ENCODE data around the gene LCP2. TPM values are rescaled to one million over a fixed set of nuclear protein-coding genes. Genes with fewer than 3 reads are reported as not detected.
A peak's percentile ranks its signal among the peaks of the same experiment; 100 is the strongest.

Gene LCP2
- total RNA-seq, 1 donor from 2014 or later = 83.1 TPM

GRCh38 chr5:170267431-170268152 is 30.0 kb downstream of the LCP2 start:
- Histone ChIP-seq H3K27me3 (no peaks in the 10 kb centered on the region), H3K27ac (peak overlapping the region; percentile 58), H3K4me3 (peak overlapping the region; percentile 9), H3K36me3 (peaks cover 42% of the 10 kb centered on the region), H3K9me3 (no peaks in the 10 kb centered on the region), H3K4me1 (peaks cover 27% of the 10 kb centered on the region)
- intact Hi-C loops (cut with DNase I) = loop anchor here (10.0 kb wide), 1 partner anchor 77 kb away; no protein-coding TSS in a partner anchor
- peak; percentile 86 for TF ChIP-seq CTCF (IDR thresholded peaks at IDR 0.05)
- peak; percentile 80 for ATAC-seq
- peak; percentile 80 for DNase-seq

DNA sequence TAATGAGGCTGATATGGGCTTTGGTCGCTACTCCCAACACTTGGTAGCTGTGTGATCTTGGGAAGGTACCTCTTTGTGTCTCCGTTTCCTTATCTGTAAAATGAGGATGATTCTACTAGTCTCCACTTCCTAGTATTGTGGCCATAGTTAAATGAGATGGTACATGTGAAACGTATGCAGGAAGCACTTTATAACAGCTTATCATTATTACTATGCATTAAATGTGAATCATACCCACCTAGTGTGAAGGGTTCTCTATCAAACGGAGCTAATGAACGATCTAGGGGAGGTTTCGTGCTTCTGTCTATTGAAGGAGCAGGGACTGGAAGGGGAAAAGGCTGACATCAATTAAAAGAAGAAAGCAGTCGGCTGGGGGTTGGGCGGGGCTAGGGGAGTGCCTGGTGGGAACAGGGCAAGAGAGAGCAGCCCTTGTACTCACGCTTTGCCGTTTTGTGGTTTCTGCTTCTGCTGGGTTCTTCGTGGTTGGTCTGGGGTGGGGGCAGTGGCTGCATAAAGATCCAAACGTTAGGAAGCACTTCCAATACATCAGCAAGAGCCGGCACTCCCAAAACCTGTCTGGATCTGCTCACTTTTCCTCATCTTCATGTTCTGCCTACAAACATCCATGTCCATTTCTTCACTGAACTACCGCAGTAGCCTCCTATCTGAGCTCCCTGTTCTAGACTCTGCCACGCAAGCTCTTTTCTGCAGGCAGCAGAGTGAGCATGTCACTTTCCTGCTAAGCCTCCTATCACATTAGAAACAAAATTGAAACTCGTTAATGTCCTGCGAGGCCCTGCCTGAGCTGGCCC is 30.8 kb downstream of the LCP2 start:
- TF ChIP-seq CTCF (IDR thresholded peaks at IDR 0.05) = no peak
- no peak for DNase-seq
- intact Hi-C loops (cut with DNase I) = loop anchor here (10.0 kb wide), 1 partner anchor 78 kb away; no protein-coding TSS in a partner anchor
- no peak overlapping the region for H3K4me3 ChIP-seq
- H3K9me3 ChIP-seq = no peaks in the 10 kb centered on the region
- peaks cover 30% of the 10 kb centered on the region for H3K4me1 ChIP-seq
- H3K27me3 ChIP-seq = no peaks in the 10 kb centered on the region
- peaks cover 50% of the 10 kb centered on the region for H3K36me3 ChIP-seq
- peak overlapping the region; percentile 58 for H3K27ac ChIP-seq
- ATAC-seq = no peak

DNA sequence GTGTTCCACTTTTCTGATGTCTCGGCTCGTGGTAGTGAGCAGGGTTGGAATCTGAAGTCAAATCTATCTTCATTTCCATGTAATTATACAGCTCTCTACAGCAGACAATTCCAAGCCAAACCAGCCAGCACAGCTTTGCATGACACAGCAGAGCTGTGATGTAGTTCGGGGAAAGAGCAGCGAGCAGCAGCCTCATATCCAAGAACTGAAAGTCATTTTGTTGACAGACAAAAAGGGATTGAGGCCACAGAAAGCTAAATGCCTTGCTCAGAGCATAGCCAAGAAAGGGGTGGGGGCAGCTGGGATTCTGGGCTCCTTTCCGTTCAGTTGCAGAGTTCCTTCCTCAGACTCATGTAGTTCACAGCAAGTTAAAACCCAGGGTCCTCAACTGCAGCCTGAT is 32.1 kb downstream of the LCP2 start:
- Histone ChIP-seq H3K27ac (no peak overlapping the region), H3K9me3 (no peaks in the 10 kb centered on the region)
- intact Hi-C loops (cut with DNase I) = loop anchor here (10.0 kb wide), 1 partner anchor 79 kb away; no protein-coding TSS in a partner anchor

GRCh38 chr5:170263906-170264305 is 33.7 kb downstream of the LCP2 start:
- H3K36me3 ChIP-seq = peaks cover 64% of the 10 kb centered on the region
- TF ChIP-seq CTCF (IDR thresholded peaks at IDR 0.05) = no peak
- intact Hi-C loops (cut with DNase I) = loop anchor here (10.0 kb wide), 1 partner anchor 81 kb away; no protein-coding TSS in a partner anchor
- H3K27me3 ChIP-seq = no peaks in the 10 kb centered on the region
- H3K4me3 ChIP-seq = no peak overlapping the region
- H3K27ac ChIP-seq = no peak overlapping the region
- H3K9me3 ChIP-seq = no peaks in the 10 kb centered on the region
- no peak for ATAC-seq
- H3K4me1 ChIP-seq = peaks cover 24% of the 10 kb centered on the region
- DNase-seq = no peak

More for the DNA sequence above, 32.1 kb downstream of the LCP2 start:
- Histone ChIP-seq H3K27me3 (no peaks in the 10 kb centered on the region), H3K4me1 (peaks cover 30% of the 10 kb centered on the region), H3K4me3 (no peak overlapping the region), H3K36me3 (peaks cover 50% of the 10 kb centered on the region)
- ATAC-seq (peak; percentile 14), DNase-seq (no peak)
- no peak for TF ChIP-seq CTCF (IDR thresholded peaks at IDR 0.05)

DNA sequence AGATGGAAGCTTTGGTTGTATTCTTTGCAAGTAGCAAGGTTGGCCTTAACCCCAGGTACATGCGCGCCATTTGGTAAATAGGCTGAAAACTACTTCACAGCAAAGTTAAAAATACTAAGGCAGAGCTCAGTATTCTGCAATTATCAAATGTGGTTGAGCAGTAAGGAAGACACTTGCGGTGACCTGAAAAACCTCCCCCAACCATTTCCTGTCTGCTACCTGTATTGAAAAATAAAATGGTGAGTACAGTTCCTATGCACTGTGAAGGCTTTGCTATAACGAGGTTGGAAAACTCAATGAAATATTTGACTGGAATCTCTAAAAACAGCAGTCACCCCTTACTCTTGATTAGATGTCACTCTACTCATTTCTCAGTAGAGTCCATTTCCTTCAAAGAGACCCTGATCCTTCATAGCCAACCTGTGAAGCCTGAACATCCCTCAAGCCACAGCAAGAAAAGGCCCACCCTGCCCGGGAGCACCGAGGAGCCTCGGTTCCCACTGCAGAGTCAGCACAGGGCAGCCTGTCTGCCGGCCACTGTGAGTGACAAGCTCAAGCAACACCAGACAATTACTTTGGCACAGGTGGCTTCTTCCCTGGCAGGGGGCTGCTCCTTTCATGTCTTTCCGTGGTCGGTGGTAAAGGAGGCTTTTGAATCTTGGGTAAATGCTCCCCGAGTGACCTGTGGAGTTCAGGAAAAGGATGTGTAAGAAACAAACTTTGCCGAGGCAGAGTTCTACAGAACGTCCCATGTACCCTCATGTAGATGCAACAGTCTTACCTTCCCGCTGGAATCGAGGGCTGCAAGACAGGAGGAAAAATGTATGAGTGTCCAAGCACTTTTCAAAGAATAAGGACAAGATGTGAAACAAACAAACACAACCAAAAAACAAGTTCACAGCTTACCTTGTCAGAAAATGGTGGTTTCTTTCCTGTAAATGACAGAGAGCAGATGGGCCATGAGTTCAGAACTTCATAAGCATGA is 35.2 kb downstream of the LCP2 start:
- no peak for TF ChIP-seq CTCF (IDR thresholded peaks at IDR 0.05)
- H3K27ac ChIP-seq = no peak overlapping the region
- peaks cover 78% of the 10 kb centered on the region for H3K36me3 ChIP-seq
- intact Hi-C loops (cut with DNase I) = loop anchor here (10.0 kb wide), 1 partner anchor 82 kb away; no protein-coding TSS in a partner anchor
- H3K9me3 ChIP-seq = no peaks in the 10 kb centered on the region
- DNase-seq (no peak), ATAC-seq (no peak)
- H3K27me3 ChIP-seq = no peaks in the 10 kb centered on the region
- peaks cover 9% of the 10 kb centered on the region for H3K4me1 ChIP-seq
- no peak overlapping the region for H3K4me3 ChIP-seq
